ENCODE data around the gene S100A7. TPM values are rescaled to one million over a fixed set of nuclear protein-coding genes. Genes with fewer than 3 reads are reported as not detected.

The S100A7 gene
- total and polyA plus RNA-seq, 2 experiments from 2014 or later = not detected

- Histone ChIP-seq H3K79me2 (ENCODE audit: insufficient read depth) (no peaks in the 10 kb centered on the region), H3K27me3 (replicated peaks; ENCODE audit: insufficient read depth) (no peaks in the 10 kb centered on the region), H3K4me3 (no peak overlapping the region), H3K9me2 (ENCODE audit: insufficient read depth) (no peaks in the 10 kb centered on the region), H3F3A (ENCODE audit: insufficient read depth) (no peaks in the 10 kb centered on the region), H3K36me3 (ENCODE audit: low read depth) (no peaks in the 10 kb centered on the region), H3K9me3 (ENCODE audit: low read depth) (no peaks in the 10 kb centered on the region), H3K4me2 (ENCODE audit: unreplicated experiment) (no peak overlapping the region), H3K9ac (no peak overlapping the region), H3K4me1 (ENCODE audit: insufficient read depth) (no peaks in the 10 kb centered on the region), H3K27ac (no peak overlapping the region), H2AFZ (no peak overlapping the region), H4K20me1 (ENCODE audit: insufficient read depth) (no peaks in the 10 kb centered on the region)
- TF ChIP-seq EZH2phosphoT487 (IDR thresholded peaks at IDR 0.05; ENCODE audit: insufficient read depth, low read depth) (no peak), EZH2 (IDR thresholded peaks at IDR 0.05; ENCODE audit: insufficient read depth, poor library complexity, severe bottlenecking) (no peak)
- DNase-seq = no peak
- 48 to 51% methylated on average over 3 of the region's 3 CpGs for WGBS, 2 experiments (ENCODE audit: low coverage in 1 of 2, low lambda C conversion rate in 2 of 2, missing lambda C conversion rate in 2 of 2)
- in situ Hi-C loops (cut with MboI) = no loop called here
Observed at GRCh38 chr1:153430561-153430960, 29.9 kb downstream of the S100A7 start.

- no peaks in the 10 kb centered on the region for H3F3A ChIP-seq (ENCODE audit: insufficient read depth)
- H3K79me2 ChIP-seq (ENCODE audit: insufficient read depth) = no peaks in the 10 kb centered on the region
- no peaks in the 10 kb centered on the region for H3K27me3 ChIP-seq (replicated peaks; ENCODE audit: insufficient read depth)
- in situ Hi-C loops (cut with MboI) = no loop called here
- H3K9ac ChIP-seq = no peak overlapping the region
- H3K9me2 ChIP-seq (ENCODE audit: insufficient read depth) = no peaks in the 10 kb centered on the region
- H3K4me2 ChIP-seq (ENCODE audit: unreplicated experiment) = no peak overlapping the region
- 38 to 42% methylated on average over 2 of the region's 2 CpGs for WGBS, 2 experiments (ENCODE audit: low coverage in 1 of 2, low lambda C conversion rate in 2 of 2, missing lambda C conversion rate in 2 of 2)
- no peaks in the 10 kb centered on the region for H4K20me1 ChIP-seq (ENCODE audit: insufficient read depth)
- no peaks in the 10 kb centered on the region for H3K36me3 ChIP-seq (ENCODE audit: low read depth)
- no peak overlapping the region for H2AFZ ChIP-seq
- no peak overlapping the region for H3K27ac ChIP-seq
- no peaks in the 10 kb centered on the region for H3K9me3 ChIP-seq (ENCODE audit: low read depth)
- no peak overlapping the region for H3K4me3 ChIP-seq
- no peak for DNase-seq
- no peaks in the 10 kb centered on the region for H3K4me1 ChIP-seq (ENCODE audit: insufficient read depth)
- no peak for TF ChIP-seq EZH2phosphoT487 (IDR thresholded peaks at IDR 0.05; ENCODE audit: insufficient read depth, low read depth)
Observed at GRCh38 chr1:153430166-153430553, 30.3 kb downstream of the S100A7 start.

- Histone ChIP-seq H3K9me3 (ENCODE audit: low read depth) (no peaks in the 10 kb centered on the region), H3K36me3 (ENCODE audit: low read depth) (no peaks in the 10 kb centered on the region), H4K20me1 (ENCODE audit: insufficient read depth) (no peaks in the 10 kb centered on the region), H3K79me2 (ENCODE audit: insufficient read depth) (no peaks in the 10 kb centered on the region), H3K27ac (no peak overlapping the region), H3K9me2 (ENCODE audit: insufficient read depth) (no peaks in the 10 kb centered on the region), H3K9ac (no peak overlapping the region), H3K4me3 (no peak overlapping the region), H3F3A (ENCODE audit: insufficient read depth) (no peaks in the 10 kb centered on the region), H3K4me2 (ENCODE audit: unreplicated experiment) (no peak overlapping the region), H2AFZ (no peak overlapping the region), H3K27me3 (replicated peaks; ENCODE audit: insufficient read depth) (no peaks in the 10 kb centered on the region), H3K4me1 (ENCODE audit: insufficient read depth) (no peaks in the 10 kb centered on the region)
- DNase-seq = no peak
- WGBS, 2 experiments (ENCODE audit: low coverage in 1 of 2, low lambda C conversion rate in 2 of 2, missing lambda C conversion rate in 2 of 2) = 39 to 52% methylated on average over 7 of the region's 7 CpGs
- in situ Hi-C loops (cut with MboI) = no loop called here
- TF ChIP-seq EZH2 (IDR thresholded peaks at IDR 0.05; ENCODE audit: insufficient read depth, poor library complexity, severe bottlenecking) (no peak), EZH2phosphoT487 (IDR thresholded peaks at IDR 0.05; ENCODE audit: insufficient read depth, low read depth) (no peak)
Observed at GRCh38 chr1:153429266-153430165, 30.9 kb downstream of the S100A7 start.

GRCh38 chr1:153428791-153429190 lies 31.7 kb downstream of the S100A7 start:
- H3K9ac ChIP-seq = no peak overlapping the region
- no peak overlapping the region for H3K27ac ChIP-seq
- peaks cover under 1% of the 10 kb centered on the region; the same call in 1 of the 2 replicates for H3K27me3 ChIP-seq (replicated peaks; ENCODE audit: insufficient read depth)
- H3K4me3 ChIP-seq = no peak overlapping the region
- no peak overlapping the region for H3K4me2 ChIP-seq (ENCODE audit: unreplicated experiment)
- H3K9me3 ChIP-seq (ENCODE audit: low read depth) = no peaks in the 10 kb centered on the region
- DNase-seq = no peak
- no peak overlapping the region for H2AFZ ChIP-seq
- no peaks in the 10 kb centered on the region for H3K4me1 ChIP-seq (ENCODE audit: insufficient read depth)
- WGBS, 2 experiments (ENCODE audit: low coverage in 1 of 2, low lambda C conversion rate in 2 of 2, missing lambda C conversion rate in 2 of 2) = 21 to 23% methylated on average over 6 of the region's 6 CpGs
- TF ChIP-seq EZH2phosphoT487 (IDR thresholded peaks at IDR 0.05; ENCODE audit: insufficient read depth, low read depth) (no peak), EZH2 (IDR thresholded peaks at IDR 0.05; ENCODE audit: insufficient read depth, poor library complexity, severe bottlenecking) (no peak)
- H4K20me1 ChIP-seq (ENCODE audit: insufficient read depth) = no peaks in the 10 kb centered on the region
- H3K79me2 ChIP-seq (ENCODE audit: insufficient read depth) = no peaks in the 10 kb centered on the region
- no peaks in the 10 kb centered on the region for H3K36me3 ChIP-seq (ENCODE audit: low read depth)
- H3F3A ChIP-seq (ENCODE audit: insufficient read depth) = no peaks in the 10 kb centered on the region
- H3K9me2 ChIP-seq (ENCODE audit: insufficient read depth) = no peaks in the 10 kb centered on the region
- in situ Hi-C loops (cut with MboI) = no loop called here
